HCT116 (cell line): ENCODE results near the gene ST3GAL3. TPM values are rescaled to one million over a fixed set of nuclear protein-coding genes. Genes with fewer than 3 reads are reported as not detected.

ENCODE experiments used
- ATAC-seq: fragments of 200-7000 bp; cut with Tn5 transposase; 2 replicates; pipeline ENCODE4 v1.9.1; 2020; ENCODE audit warnings: mild to moderate bottlenecking, moderate library complexity
- BruUV-seq: library from RNA; stranded (reverse); fragments of 400-500 nt; replicated peaks from 2 replicates; lab custom pipeline; 2021; lab: Mats Ljungman, UMichigan
- CTCF ChIA-PET: fragments of 300-600 bp; sonication (Branson Sonifier 250); formaldehyde crosslinking; loops from one replicate; lab custom pipeline; 2021; ENCODE audit warnings: antibody characterized with exemption; lab: Charles Lee
- POLR2A ChIA-PET: fragments of 300-600, 350-600 bp; sonication (Branson Sonifier 250); formaldehyde crosslinking; loops from one replicate; lab custom pipeline; 2021; ENCODE audit warnings: antibody characterized with exemption; lab: Charles Lee
- RAD21 ChIA-PET, 2 experiments: fragments of 300-600 bp; sonication (Branson Sonifier 250); formaldehyde crosslinking; loops; one replicate each; lab custom pipeline; 2023; ENCODE audit warnings: low total read pairs in 2 of 2; ENCODE audit not compliant: uncharacterized antibody in 2 of 2, unreplicated experiment in 2 of 2, low non-redundant PET in 1 of 2; lab: Charles Lee
- DNase-seq: peaks from one replicate; pipeline ENCODE4 v3.0.0-alpha.2; 2010; ENCODE audit warnings: low read depth, low spot score
- H2AFZ ChIP-seq: fragments of 200-600 bp; shearing (Covaris generic), sonication (generic); 2 replicates; pipeline ENCODE4 v1.6.1; 2017; ENCODE audit warnings: low read depth, mixed run types, mixed read lengths, antibody characterized with exemption, low read length; ENCODE audit not compliant: poor library complexity, severe bottlenecking
- H3K27ac ChIP-seq: 2 replicates; pipeline ENCODE4 v1.5.1; 2012; ENCODE audit warnings: low read depth, low read length
- H3K27me3 ChIP-seq: fragments of 200-600 bp; sonication (generic); 2 replicates; pipeline ENCODE4 v1.6.1; 2016; ENCODE audit warnings: mixed run types, low read length, mixed read lengths; ENCODE audit not compliant: insufficient read depth
- H3K36me3 ChIP-seq, 2 experiments: fragments of 200-500 bp in 1 of 2; fragments of 200-600 bp in 1 of 2; sonication (Bioruptor generic) in 1 of 2; sonication (generic) in 1 of 2; 2 replicates each; pipeline versions ENCODE4 v1.5.1 to v1.6.1; 2014 to 2016; ENCODE audit warnings: low read length in 2 of 2, inconsistent platforms in 1 of 2, mixed read lengths in 1 of 2, mixed run types in 1 of 2; ENCODE audit not compliant: insufficient read depth in 2 of 2, control insufficient read depth in 1 of 2
- H3K4me1 ChIP-seq, 2 experiments: fragments of 200-600 bp in 1 of 2; sonication (generic) in 1 of 2; 2 replicates each; pipeline versions ENCODE4 v1.5.1 to v1.6.1; 2012 to 2017; ENCODE audit warnings: low read length in 2 of 2, inconsistent platforms in 1 of 2, mild to moderate bottlenecking in 1 of 2, mixed read lengths in 1 of 2, mixed run types in 1 of 2, moderate library complexity in 1 of 2; ENCODE audit not compliant: insufficient read depth in 2 of 2, control insufficient read depth in 1 of 2
- H3K4me2 ChIP-seq: fragments of 200-600 bp; sonication (generic); 2 replicates; pipeline ENCODE4 v1.6.1; 2017; ENCODE audit warnings: mixed run types, low read length, mixed read lengths
- H3K4me3 ChIP-seq, 2 experiments: fragments of 200-600 bp in 1 of 2; sonication (generic) in 1 of 2; replicated peaks in 1 of 2; 2 replicates each; pipeline ENCODE4 v1.5.1; 2011 to 2016; ENCODE audit warnings: low read length in 2 of 2, control low read depth in 1 of 2, low read depth in 1 of 2, mild to moderate bottlenecking in 1 of 2, mixed read lengths in 1 of 2, mixed run types in 1 of 2
- H3K79me2 ChIP-seq: fragments of 200-600 bp; sonication (generic); 2 replicates; pipeline ENCODE4 v1.6.1; 2017; ENCODE audit warnings: mild to moderate bottlenecking, mixed run types, low read length, moderate library complexity, mixed read lengths; ENCODE audit not compliant: insufficient read depth
- H3K9ac ChIP-seq: fragments of 200-600 bp; sonication (generic); 2 replicates; pipeline ENCODE4 v1.6.1; 2016; ENCODE audit warnings: low read length, mixed read lengths
- H3K9me2 ChIP-seq: fragments of 200-600 bp; sonication (generic), shearing (Covaris generic); 2 replicates; pipeline ENCODE4 v1.6.1; 2017; ENCODE audit warnings: mixed run types, mild to moderate bottlenecking, moderate library complexity; ENCODE audit not compliant: insufficient read depth
- H3K9me3 ChIP-seq, 2 experiments: fragments of 200-500 bp in 1 of 2; fragments of 200-600 bp in 1 of 2; sonication (Bioruptor generic) in 1 of 2; sonication (generic) in 1 of 2; 2 replicates each; pipeline ENCODE4 v1.6.1; 2014 to 2017; ENCODE audit warnings: low read length in 2 of 2, mixed read lengths in 2 of 2, inconsistent platforms in 1 of 2, low read depth in 1 of 2, mild to moderate bottlenecking in 1 of 2, mixed run types in 1 of 2, moderate library complexity in 1 of 2; ENCODE audit not compliant: control insufficient read depth in 1 of 2, insufficient read depth in 1 of 2
- H4K20me1 ChIP-seq: fragments of 200-600 bp; sonication (generic), shearing (Covaris generic); 2 replicates; pipeline ENCODE4 v1.6.1; 2017; ENCODE audit warnings: mixed run types, mild to moderate bottlenecking, moderate library complexity; ENCODE audit not compliant: insufficient read depth
- CBX3 ChIP-seq: IDR thresholded peaks from 2 replicates; pipeline ENCODE4 v1.6.1; 2012; ENCODE audit warnings: low read depth
- CEBPB ChIP-seq: IDR thresholded peaks from 2 replicates; pipeline ENCODE4 v1.6.1; 2012; ENCODE audit warnings: low read depth
- EGR1 ChIP-seq: IDR thresholded peaks from 2 replicates; pipeline ENCODE4 v1.6.1; 2012; ENCODE audit warnings: low read depth
- ELF1 ChIP-seq: IDR thresholded peaks from 2 replicates; pipeline ENCODE4 v1.6.1; 2012; ENCODE audit warnings: low read depth, borderline replicate concordance
- EZH2 ChIP-seq: fragments of 200-600 bp; sonication (generic); IDR thresholded peaks from 2 replicates; pipeline ENCODE4 v1.6.1; 2017; ENCODE audit warnings: antibody characterized with exemption, mixed run types
- EZH2phosphoT487 ChIP-seq: fragments of 200-600 bp; IDR thresholded peaks from 2 replicates; pipeline ENCODE4 v1.6.1; 2018; ENCODE audit warnings: antibody characterized with exemption, borderline replicate concordance
- FOSL1 ChIP-seq: IDR thresholded peaks from 2 replicates; pipeline ENCODE4 v1.6.1; 2012; ENCODE audit warnings: low read depth
- POLR2A ChIP-seq: IDR thresholded peaks from 2 replicates; pipeline ENCODE4 v1.7.0; 2011; ENCODE audit warnings: borderline replicate concordance; ENCODE audit not compliant: insufficient read depth, insufficient read length; ENCODE audit errors: extremely low read depth
- POLR2AphosphoS5 ChIP-seq: IDR thresholded peaks from 2 replicates; pipeline ENCODE4 v1.6.1; 2011; ENCODE audit warnings: mild to moderate bottlenecking, low read depth, low read length, moderate library complexity
- SIN3A ChIP-seq: IDR thresholded peaks from 2 replicates; pipeline ENCODE4 v1.6.1; 2012; ENCODE audit warnings: low read depth
- SP1 ChIP-seq: IDR thresholded peaks from 2 replicates; pipeline ENCODE4 v1.6.1; 2012; ENCODE audit warnings: low read depth
- SRF ChIP-seq: IDR thresholded peaks from 2 replicates; pipeline ENCODE4 v1.6.1; 2012; ENCODE audit warnings: low read depth
- TCF7L2 ChIP-seq: IDR thresholded peaks from 2 replicates; pipeline ENCODE4 v1.7.0; 2011; ENCODE audit warnings: borderline replicate concordance, inconsistent platforms; ENCODE audit not compliant: insufficient read depth, insufficient read length; ENCODE audit errors: extremely low read depth
- YY1 ChIP-seq: IDR thresholded peaks from 2 replicates; pipeline ENCODE4 v1.6.1; 2011; ENCODE audit warnings: low read length, low read depth, moderate library complexity, mild to moderate bottlenecking; ENCODE audit not compliant: insufficient replicate concordance; ENCODE audit errors: extremely low read depth
- ZFX ChIP-seq: fragments of 450-650 bp; IDR thresholded peaks from 2 replicates; pipeline ENCODE4 v1.6.1; 2017
- ZNF274 ChIP-seq: fragments of 200-500 bp; sonication (Bioruptor generic); IDR thresholded peaks from 2 replicates; pipeline ENCODE4 v1.6.1; 2014; ENCODE audit warnings: mild to moderate bottlenecking, low read depth, low read length, inconsistent platforms
- intact Hi-C: fragments of 100-400 bp; cut with micrococcal nuclease; formaldehyde crosslinking; loops from 2 replicates; pipeline ENCODE4 v1.10.0; 2022
- total RNA-seq: library from RNA; stranded (reverse); gene quantifications from one replicate; pipeline ENCODE4 v1.2.1, GENCODE V29; 2021; ENCODE audit not compliant: unreplicated experiment
- TF ChIP-seq, protein P1 (sequence below): IDR thresholded peaks from 2 replicates; pipeline ENCODE4 v1.6.1; 2012
- TF ChIP-seq, protein P2 (sequence below): IDR thresholded peaks from 2 replicates; pipeline ENCODE4 v1.6.1; 2011; ENCODE audit warnings: mild to moderate bottlenecking, low read length, moderate library complexity; ENCODE audit not compliant: insufficient replicate concordance; ENCODE audit errors: extremely low read depth
- TF ChIP-seq, protein P3 (sequence below): IDR thresholded peaks from 2 replicates; pipeline ENCODE4 v1.6.1; 2012; ENCODE audit warnings: low read depth
- TF ChIP-seq, protein P4 (sequence below): IDR thresholded peaks from 2 replicates; pipeline ENCODE4 v1.6.1; 2012

Gene ST3GAL3
- total RNA-seq, 1 experiment from 2014 or later, result 7.2 TPM

DNA sequence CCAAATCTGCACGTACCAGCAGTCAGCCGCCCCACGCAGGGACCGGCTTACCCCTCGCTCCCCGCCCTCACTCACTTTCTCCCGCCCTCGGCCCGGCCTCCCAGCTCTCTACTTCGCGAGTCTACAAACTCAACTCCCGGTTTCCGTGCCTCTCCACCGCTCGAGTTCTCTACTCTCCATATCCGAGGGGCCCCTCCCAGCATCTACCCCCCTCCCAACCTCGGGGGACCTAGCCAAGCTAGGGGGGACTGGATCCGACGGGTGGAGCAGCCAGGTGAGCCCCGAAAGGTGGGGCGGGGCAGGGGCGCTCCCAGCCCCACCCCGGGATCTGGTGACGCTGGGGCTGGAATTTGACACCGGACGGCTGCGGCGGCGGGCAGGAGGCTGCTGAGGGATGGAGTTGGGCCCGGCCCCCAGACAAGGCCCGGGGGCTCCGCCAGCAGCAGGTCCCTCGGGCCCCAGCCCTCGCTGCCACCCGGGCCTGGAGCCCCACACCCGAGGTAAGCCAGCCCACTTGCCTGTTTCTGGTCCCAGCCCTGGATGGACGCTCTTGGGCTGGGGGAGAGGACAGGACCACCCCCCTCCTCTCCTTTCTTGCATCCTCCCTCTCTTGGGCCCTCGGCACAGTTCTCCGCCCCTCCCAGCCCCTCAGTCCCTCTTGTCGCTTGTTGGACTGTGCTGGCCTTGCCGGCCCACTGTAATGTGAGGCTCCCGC lies 226.2 kb downstream of the ST3GAL3 start, which contains the start of gene ARTN:
Gene ARTN, plus strand, starts transcription at position 416 of the 715 bp plus-strand sequence. CDS start 1,856 bp downstream, outside the sequence.
- TF ChIP-seq, protein P1, sequence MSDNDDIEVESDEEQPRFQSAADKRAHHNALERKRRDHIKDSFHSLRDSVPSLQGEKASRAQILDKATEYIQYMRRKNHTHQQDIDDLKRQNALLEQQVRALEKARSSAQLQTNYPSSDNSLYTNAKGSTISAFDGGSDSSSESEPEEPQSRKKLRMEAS, result no peak
- TF ChIP-seq YY1 (no peak), FOSL1 (no peak), SIN3A (no peak), ZFX (peak; percentile 73), POLR2AphosphoS5 (peak; percentile 53), ZNF274 (no peak), SRF (no peak), EZH2 (no peak), TCF7L2 (no peak), EGR1 (no peak), SP1 (no peak), CBX3 (no peak), EZH2phosphoT487 (no peak), ELF1 (no peak), CEBPB (no peak), POLR2A (peak; percentile 58)
- TF ChIP-seq, protein P2, sequence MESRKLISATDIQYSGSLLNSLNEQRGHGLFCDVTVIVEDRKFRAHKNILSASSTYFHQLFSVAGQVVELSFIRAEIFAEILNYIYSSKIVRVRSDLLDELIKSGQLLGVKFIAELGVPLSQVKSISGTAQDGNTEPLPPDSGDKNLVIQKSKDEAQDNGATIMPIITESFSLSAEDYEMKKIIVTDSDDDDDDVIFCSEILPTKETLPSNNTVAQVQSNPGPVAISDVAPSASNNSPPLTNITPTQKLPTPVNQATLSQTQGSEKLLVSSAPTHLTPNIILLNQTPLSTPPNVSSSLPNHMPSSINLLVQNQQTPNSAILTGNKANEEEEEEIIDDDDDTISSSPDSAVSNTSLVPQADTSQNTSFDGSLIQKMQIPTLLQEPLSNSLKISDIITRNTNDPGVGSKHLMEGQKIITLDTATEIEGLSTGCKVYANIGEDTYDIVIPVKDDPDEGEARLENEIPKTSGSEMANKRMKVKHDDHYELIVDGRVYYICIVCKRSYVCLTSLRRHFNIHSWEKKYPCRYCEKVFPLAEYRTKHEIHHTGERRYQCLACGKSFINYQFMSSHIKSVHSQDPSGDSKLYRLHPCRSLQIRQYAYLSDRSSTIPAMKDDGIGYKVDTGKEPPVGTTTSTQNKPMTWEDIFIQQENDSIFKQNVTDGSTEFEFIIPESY, result no peak
- TF ChIP-seq, protein P3, sequence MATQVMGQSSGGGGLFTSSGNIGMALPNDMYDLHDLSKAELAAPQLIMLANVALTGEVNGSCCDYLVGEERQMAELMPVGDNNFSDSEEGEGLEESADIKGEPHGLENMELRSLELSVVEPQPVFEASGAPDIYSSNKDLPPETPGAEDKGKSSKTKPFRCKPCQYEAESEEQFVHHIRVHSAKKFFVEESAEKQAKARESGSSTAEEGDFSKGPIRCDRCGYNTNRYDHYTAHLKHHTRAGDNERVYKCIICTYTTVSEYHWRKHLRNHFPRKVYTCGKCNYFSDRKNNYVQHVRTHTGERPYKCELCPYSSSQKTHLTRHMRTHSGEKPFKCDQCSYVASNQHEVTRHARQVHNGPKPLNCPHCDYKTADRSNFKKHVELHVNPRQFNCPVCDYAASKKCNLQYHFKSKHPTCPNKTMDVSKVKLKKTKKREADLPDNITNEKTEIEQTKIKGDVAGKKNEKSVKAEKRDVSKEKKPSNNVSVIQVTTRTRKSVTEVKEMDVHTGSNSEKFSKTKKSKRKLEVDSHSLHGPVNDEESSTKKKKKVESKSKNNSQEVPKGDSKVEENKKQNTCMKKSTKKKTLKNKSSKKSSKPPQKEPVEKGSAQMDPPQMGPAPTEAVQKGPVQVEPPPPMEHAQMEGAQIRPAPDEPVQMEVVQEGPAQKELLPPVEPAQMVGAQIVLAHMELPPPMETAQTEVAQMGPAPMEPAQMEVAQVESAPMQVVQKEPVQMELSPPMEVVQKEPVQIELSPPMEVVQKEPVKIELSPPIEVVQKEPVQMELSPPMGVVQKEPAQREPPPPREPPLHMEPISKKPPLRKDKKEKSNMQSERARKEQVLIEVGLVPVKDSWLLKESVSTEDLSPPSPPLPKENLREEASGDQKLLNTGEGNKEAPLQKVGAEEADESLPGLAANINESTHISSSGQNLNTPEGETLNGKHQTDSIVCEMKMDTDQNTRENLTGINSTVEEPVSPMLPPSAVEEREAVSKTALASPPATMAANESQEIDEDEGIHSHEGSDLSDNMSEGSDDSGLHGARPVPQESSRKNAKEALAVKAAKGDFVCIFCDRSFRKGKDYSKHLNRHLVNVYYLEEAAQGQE, result no peak
- TF ChIP-seq, protein P4, sequence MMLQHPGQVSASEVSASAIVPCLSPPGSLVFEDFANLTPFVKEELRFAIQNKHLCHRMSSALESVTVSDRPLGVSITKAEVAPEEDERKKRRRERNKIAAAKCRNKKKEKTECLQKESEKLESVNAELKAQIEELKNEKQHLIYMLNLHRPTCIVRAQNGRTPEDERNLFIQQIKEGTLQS, result no peak
- no peaks in the 10 kb centered on the region for H3K9me3 ChIP-seq
- ChIA-PET RAD21 (interaction anchor here (1.7 to 3.6 kb wide), 4 partner anchors 11 to 169 kb away, joined by 4 to 109 read pairs (median 47); no protein-coding TSS in a partner anchor), POLR2A (interaction anchor here (1.0 to 2.7 kb wide), 8 partner anchors 12 to 284 kb away, joined by 3 to 45 read pairs (median 3); partner anchors contain the start of genes IPO13, KDM4A and ST3GAL3), CTCF (interaction anchor here (0.7 to 12.2 kb wide), 30 partner anchors 9 to 707 kb away, joined by 3 to 479 read pairs (median 6); partner anchors contain the start of genes IPO13, KDM4A and PTPRF)
- H3K4me3 ChIP-seq, result peak within 1 kb of the TSS; percentile 75 to 77
- peak within 1 kb of the TSS; percentile 71 for H3K27ac ChIP-seq
- no TSS peak for BruUV-seq
- DNase-seq (no peak), ATAC-seq (peak; percentile 60)
- H4K20me1 ChIP-seq, result no peaks in the 10 kb centered on the region
- H3K27me3 ChIP-seq, result no peaks in the 10 kb centered on the region
- peak within 1 kb of the TSS; percentile 80 for H3K9ac ChIP-seq
- H2AFZ ChIP-seq, result no peak within 1 kb of the TSS
- H3K79me2 ChIP-seq, result peaks cover 9% of the 10 kb centered on the region; the same call in 1 of the 2 replicates
- peaks cover 37 to 71% of the 10 kb centered on the region in 2 experiments for H3K4me1 ChIP-seq
- intact Hi-C loops, result loop anchor here (1.0 to 5.0 kb wide), 6 partner anchors 24 to 406 kb away; partner anchors contain the start of gene ST3GAL3
- no peaks in the 10 kb centered on the region for H3K9me2 ChIP-seq
- 0 out of 4 replicates have a peak, but pooled peaks cover 0 to 10% of the 10 kb centered on the region in 2 experiments for H3K36me3 ChIP-seq
- H3K4me2 ChIP-seq, result peak within 1 kb of the TSS; percentile 92
